Measurements from ENCODE around the gene TTLL7.
"Not testable (repeated sequence)": the region's sequence is repeated elsewhere in the genome, so short reads cannot be mapped to it uniquely, and the experiment has no call there.

TTLL7 gene

GRCh38 chr1:83920320-83920719 is 78.6 kb downstream of the TTLL7 start:
- no peaks in the 10 kb centered on the region for H3K27me3 ChIP-seq (replicated peaks; ENCODE audit: control insufficient read depth, insufficient read depth, low read length)
- TF ChIP-seq, protein P1, sequence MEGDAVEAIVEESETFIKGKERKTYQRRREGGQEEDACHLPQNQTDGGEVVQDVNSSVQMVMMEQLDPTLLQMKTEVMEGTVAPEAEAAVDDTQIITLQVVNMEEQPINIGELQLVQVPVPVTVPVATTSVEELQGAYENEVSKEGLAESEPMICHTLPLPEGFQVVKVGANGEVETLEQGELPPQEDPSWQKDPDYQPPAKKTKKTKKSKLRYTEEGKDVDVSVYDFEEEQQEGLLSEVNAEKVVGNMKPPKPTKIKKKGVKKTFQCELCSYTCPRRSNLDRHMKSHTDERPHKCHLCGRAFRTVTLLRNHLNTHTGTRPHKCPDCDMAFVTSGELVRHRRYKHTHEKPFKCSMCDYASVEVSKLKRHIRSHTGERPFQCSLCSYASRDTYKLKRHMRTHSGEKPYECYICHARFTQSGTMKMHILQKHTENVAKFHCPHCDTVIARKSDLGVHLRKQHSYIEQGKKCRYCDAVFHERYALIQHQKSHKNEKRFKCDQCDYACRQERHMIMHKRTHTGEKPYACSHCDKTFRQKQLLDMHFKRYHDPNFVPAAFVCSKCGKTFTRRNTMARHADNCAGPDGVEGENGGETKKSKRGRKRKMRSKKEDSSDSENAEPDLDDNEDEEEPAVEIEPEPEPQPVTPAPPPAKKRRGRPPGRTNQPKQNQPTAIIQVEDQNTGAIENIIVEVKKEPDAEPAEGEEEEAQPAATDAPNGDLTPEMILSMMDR (IDR thresholded peaks at IDR 0.05; ENCODE audit: insufficient read depth, low read length, poor library complexity, severe bottlenecking) = no peak
- H3K36me3 ChIP-seq (ENCODE audit: control insufficient read depth, insufficient read depth, low read length) = no peaks in the 10 kb centered on the region
- DNase-seq (ENCODE audit: extremely low read depth, insufficient read length) = no peak
- H3K4me3 ChIP-seq (replicated peaks; ENCODE audit: low read depth, low read length) = no peak overlapping the region

- Histone ChIP-seq H3K4me3 (replicated peaks; ENCODE audit: low read depth, low read length) (no peak overlapping the region), H3K27me3 (replicated peaks; ENCODE audit: control insufficient read depth, insufficient read depth, low read length) (no peaks in the 10 kb centered on the region), H3K36me3 (ENCODE audit: control insufficient read depth, insufficient read depth, low read length) (no peaks in the 10 kb centered on the region)
- TF ChIP-seq, protein P1 (IDR thresholded peaks at IDR 0.05; ENCODE audit: insufficient read depth, low read length, poor library complexity, severe bottlenecking) = no peak
- DNase-seq (ENCODE audit: extremely low read depth, insufficient read length) = no peak
Observed at GRCh38 chr1:83919872-83920271, 79.1 kb downstream of the TTLL7 start.

DNA sequence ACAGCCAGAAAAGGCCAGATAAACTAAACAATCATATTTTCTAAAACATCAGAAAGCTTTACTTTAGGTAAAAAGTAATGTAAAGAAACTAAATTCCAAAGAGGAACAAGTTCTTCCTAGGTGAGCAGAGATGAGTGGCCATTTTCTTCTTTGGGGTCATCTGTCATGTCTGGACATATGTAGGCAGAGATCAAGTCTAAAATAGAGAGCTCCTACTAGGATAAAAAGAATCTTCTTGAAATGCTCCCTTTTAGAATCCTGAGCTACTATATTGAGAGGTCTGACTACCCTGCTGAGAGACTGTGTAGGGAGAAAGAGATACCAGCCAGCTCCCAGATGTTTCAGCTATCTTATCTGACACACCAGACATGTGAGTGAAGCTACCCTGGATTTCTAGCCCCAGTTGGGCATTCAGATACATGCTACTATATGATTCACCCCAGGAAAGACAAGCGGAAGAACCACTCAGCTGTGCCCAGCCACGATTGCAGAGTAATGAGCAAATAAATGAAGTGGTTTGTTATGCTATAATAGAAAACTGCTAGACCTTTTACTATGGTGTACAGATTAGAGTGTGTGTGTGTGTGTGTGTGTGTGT is 80.1 kb downstream of the TTLL7 start:
- TF ChIP-seq, protein P1 (IDR thresholded peaks at IDR 0.05; ENCODE audit: insufficient read depth, low read length, poor library complexity, severe bottlenecking) = no peak
- Histone ChIP-seq H3K4me3 (replicated peaks; ENCODE audit: low read depth, low read length) (no peak overlapping the region), H3K27me3 (replicated peaks; ENCODE audit: control insufficient read depth, insufficient read depth, low read length) (no peaks in the 10 kb centered on the region), H3K36me3 (ENCODE audit: control insufficient read depth, insufficient read depth, low read length) (no peaks in the 10 kb centered on the region)
- no peak for DNase-seq (ENCODE audit: extremely low read depth, insufficient read length)

DNA sequence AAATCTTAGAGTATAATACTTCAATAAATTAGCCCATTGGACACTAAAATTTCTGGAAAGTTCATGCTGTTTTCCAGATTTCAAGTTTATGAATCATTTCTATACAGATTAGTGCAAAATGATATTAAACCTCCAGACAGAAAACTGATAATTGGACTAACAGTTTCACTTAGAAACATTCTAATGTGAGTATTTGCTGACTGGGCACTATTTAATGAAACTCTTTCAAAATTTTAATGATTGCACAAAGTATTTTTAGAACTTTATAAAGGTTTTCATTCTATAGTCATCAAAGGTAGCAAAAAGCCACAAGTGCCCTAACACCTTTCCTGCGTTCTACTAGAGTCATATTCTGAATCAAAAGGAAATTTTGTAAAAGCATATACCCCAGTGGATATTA is 81.0 kb downstream of the TTLL7 start:
- no peaks in the 10 kb centered on the region for H3K36me3 ChIP-seq (ENCODE audit: control insufficient read depth, insufficient read depth, low read length)
- H3K27me3 ChIP-seq (replicated peaks; ENCODE audit: control insufficient read depth, insufficient read depth, low read length) = no peaks in the 10 kb centered on the region
- TF ChIP-seq, protein P1 (IDR thresholded peaks at IDR 0.05; ENCODE audit: insufficient read depth, low read length, poor library complexity, severe bottlenecking) = no peak
- no peak for DNase-seq (ENCODE audit: extremely low read depth, insufficient read length)
- H3K4me3 ChIP-seq (replicated peaks; ENCODE audit: low read depth, low read length) = no peak overlapping the region

DNA sequence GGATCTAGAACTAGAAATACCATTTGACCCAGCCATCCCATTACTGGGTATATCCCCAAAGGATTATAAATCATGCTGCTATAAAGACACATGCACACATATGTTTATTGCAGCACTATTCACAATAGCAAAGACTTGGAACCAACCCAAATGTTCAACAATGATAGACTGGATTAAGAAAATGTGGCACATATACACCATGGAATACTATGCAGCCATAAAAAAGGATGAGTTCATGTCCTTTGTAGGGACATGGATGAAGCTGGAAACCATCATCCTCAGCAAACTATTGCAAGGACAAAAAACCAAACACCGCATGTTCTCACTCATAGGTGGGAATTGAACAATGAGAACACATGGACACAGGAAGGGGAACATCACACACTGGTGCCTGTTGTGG is 82.8 kb downstream of the TTLL7 start:
- not testable (repeated sequence) for H3K27me3 ChIP-seq (replicated peaks; ENCODE audit: control insufficient read depth, insufficient read depth, low read length); DNase-seq (ENCODE audit: extremely low read depth, insufficient read length)

GRCh38 chr1:83912876-83913275 is 86.1 kb downstream of the TTLL7 start:
- H3K4me3 ChIP-seq (replicated peaks; ENCODE audit: low read depth, low read length) = no peak overlapping the region
- no peak for DNase-seq (ENCODE audit: extremely low read depth, insufficient read length)

More for the DNA sequence above, 82.8 kb downstream of the TTLL7 start:
- H3K4me3 ChIP-seq (replicated peaks; ENCODE audit: low read depth, low read length); H3K36me3 ChIP-seq (ENCODE audit: control insufficient read depth, insufficient read depth, low read length): not testable (repeated sequence)

More at GRCh38 chr1:83912876-83913275, 86.1 kb downstream of the TTLL7 start:
- TF ChIP-seq, protein P1 (IDR thresholded peaks at IDR 0.05; ENCODE audit: insufficient read depth, low read length, poor library complexity, severe bottlenecking) = no peak
- no peaks in the 10 kb centered on the region for H3K36me3 ChIP-seq (ENCODE audit: control insufficient read depth, insufficient read depth, low read length)
- H3K27me3 ChIP-seq (replicated peaks; ENCODE audit: control insufficient read depth, insufficient read depth, low read length) = no peaks in the 10 kb centered on the region
